Testis (tissue), 2 donors: ENCODE measurements around the gene PLEKHM2.

ENCODE experiments used
- CTCF ChIP-seq, 3 experiments: fragments of 450-650 bp in 2 of 3; fragments of 200-600 bp in 1 of 3; sonication (generic) in 1 of 3; IDR thresholded peaks; one replicate each; pipeline ENCODE4 v1.5.1; 2016 to 2019; ENCODE audit warnings: antibody characterized with exemption in 3 of 3, mild to moderate bottlenecking in 2 of 3, moderate library complexity in 1 of 3
- POLR2A ChIP-seq: fragments of 450-650 bp; IDR thresholded peaks from one replicate; pipeline ENCODE4 v1.6.1; 2017; ENCODE audit warnings: antibody characterized with exemption, mild to moderate bottlenecking, moderate library complexity

- TF ChIP-seq POLR2A (no peak), CTCF (IDR thresholded peaks at IDR 0.05) (no peak)
Measured at GRCh38 chr1:15735304-15736037, 51.4 kb downstream of the PLEKHM2 start.
